CD4-positive, alpha-beta T cell treated with Interleukin-21 for 1 hour (primary cell): ENCODE results near the gene SLN.

Experiments used
- DNase-seq: peaks from one replicate; pipeline ENCODE4 v3.0.0-alpha.2; 2020

The SLN gene

GRCh38 chr11:107682171-107682570 is 29.7 kb downstream of the SLN start:
- DNase-seq = no peak

GRCh38 chr11:107679255-107680024 is 32.4 kb downstream of the SLN start:
- DNase-seq = no peak

- DNase-seq = no peak
Measured at GRCh38 chr11:107678632-107678971, 33.3 kb downstream of the SLN start.

- no peak for DNase-seq
Measured at GRCh38 chr11:107677924-107678631, 33.8 kb downstream of the SLN start.

- DNase-seq = no peak
Measured at GRCh38 chr11:107676336-107677057, 35.4 kb downstream of the SLN start.

- no peak for DNase-seq
Measured at GRCh38 chr11:107675902-107676301, 36.0 kb downstream of the SLN start.

GRCh38 chr11:107669893-107670601 is 41.8 kb downstream of the SLN start:
- no peak for DNase-seq

GRCh38 chr11:107669191-107669740 is 42.6 kb downstream of the SLN start:
- DNase-seq = no peak

- no peak for DNase-seq
Measured at GRCh38 chr11:107666911-107667613, 44.8 kb downstream of the SLN start.

GRCh38 chr11:107665018-107665417 is 46.8 kb downstream of the SLN start:
- DNase-seq = no peak

GRCh38 chr11:107661656-107662055 is 50.2 kb downstream of the SLN start:
- no peak for DNase-seq

GRCh38 chr11:107660066-107660465 is 51.8 kb downstream of the SLN start:
- no peak for DNase-seq

- DNase-seq = no peak
Measured at GRCh38 chr11:107659310-107659709, 52.5 kb downstream of the SLN start.
